GM19468 (cell line): Measurements from ENCODE around the gene SHISA6.

Experiments used
- ATAC-seq: cut with Tn5 transposase; IDR thresholded peaks from one replicate; pipeline ENCODE4 v1.9.1; 2021; ENCODE audit warnings: mild to moderate bottlenecking, moderate library complexity, moderate number of reproducible peaks; ENCODE audit not compliant: unreplicated experiment; ENCODE audit errors: extremely low read depth

Gene SHISA6

GRCh38 chr17:11559601-11560000 lies 318.6 kb downstream of the SHISA6 start:
- no peak for ATAC-seq

- ATAC-seq: no peak
Observed at GRCh38 chr17:11561281-11561680, 320.3 kb downstream of the SHISA6 start.

- no peak for ATAC-seq
Observed at GRCh38 chr17:11561702-11562101, 320.7 kb downstream of the SHISA6 start.

GRCh38 chr17:11564589-11565380 lies 323.8 kb downstream of the SHISA6 start:
- ATAC-seq: no peak

- ATAC-seq: no peak
Observed at GRCh38 chr17:11565591-11565990, 324.6 kb downstream of the SHISA6 start.

GRCh38 chr17:11578998-11579397 lies 338.0 kb downstream of the SHISA6 start:
- no peak for ATAC-seq

GRCh38 chr17:11580677-11581076 lies 339.7 kb downstream of the SHISA6 start:
- ATAC-seq: no peak

GRCh38 chr17:11582217-11582616 lies 341.2 kb downstream of the SHISA6 start:
- ATAC-seq: no peak

- no peak for ATAC-seq
Observed at GRCh38 chr17:11583306-11583992, 342.4 kb downstream of the SHISA6 start.

GRCh38 chr17:11589716-11590115 lies 348.7 kb downstream of the SHISA6 start:
- ATAC-seq: no peak

GRCh38 chr17:11598274-11599221 lies 357.5 kb downstream of the SHISA6 start, which contains the start of gene DNAH9:
Gene DNAH9, plus strand, starts transcription at chr17:11598470. Its CDS starts 29 bp downstream, at chr17:11598499.
- ATAC-seq: no peak

- ATAC-seq: no peak
Observed at GRCh38 chr17:11601661-11602060, 360.6 kb downstream of the SHISA6 start.

GRCh38 chr17:11608396-11608795 lies 367.4 kb downstream of the SHISA6 start:
- ATAC-seq: no peak

GRCh38 chr17:11610999-11611566 lies 370.1 kb downstream of the SHISA6 start:
- ATAC-seq: no peak

GRCh38 chr17:11612956-11613355 lies 371.9 kb downstream of the SHISA6 start:
- no peak for ATAC-seq
